GM19193 (cell line): ENCODE measurements around the gene CYP46A1.

ENCODE experiments used
- POLR2A ChIP-seq: IDR thresholded peaks from 4 replicates; pipeline ENCODE4 v1.6.1; 2011; ENCODE audit not compliant: insufficient read depth, insufficient read length; ENCODE audit errors: extremely low read depth

CYP46A1 gene

GRCh38 chr14:99654235-99654985, 29.7 kb upstream of the CYP46A1 start:
- no peak for TF ChIP-seq POLR2A

- no peak for TF ChIP-seq POLR2A
Observed at GRCh38 chr14:99655521-99655920, 28.6 kb upstream of the CYP46A1 start.

DNA sequence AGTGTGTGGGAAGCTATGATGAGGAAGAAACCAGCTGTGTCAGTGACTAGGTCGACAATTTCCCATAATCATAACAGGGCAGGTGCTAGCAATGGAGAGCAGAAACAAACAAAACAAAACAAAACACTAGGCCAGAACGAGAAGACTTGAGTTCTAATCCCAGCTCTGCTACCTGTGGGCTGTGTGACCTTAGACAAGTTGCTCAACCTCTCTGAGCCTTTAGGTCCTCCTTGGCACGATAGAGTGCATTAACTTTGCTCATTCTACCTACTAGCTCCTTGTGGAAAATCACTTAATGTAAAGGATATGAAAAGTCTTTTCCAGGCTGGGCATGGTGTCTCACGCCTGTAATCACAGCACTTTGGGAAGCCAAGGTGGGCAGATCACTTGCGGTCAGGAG, 27.9 kb upstream of the CYP46A1 start:
- no peak for TF ChIP-seq POLR2A

DNA sequence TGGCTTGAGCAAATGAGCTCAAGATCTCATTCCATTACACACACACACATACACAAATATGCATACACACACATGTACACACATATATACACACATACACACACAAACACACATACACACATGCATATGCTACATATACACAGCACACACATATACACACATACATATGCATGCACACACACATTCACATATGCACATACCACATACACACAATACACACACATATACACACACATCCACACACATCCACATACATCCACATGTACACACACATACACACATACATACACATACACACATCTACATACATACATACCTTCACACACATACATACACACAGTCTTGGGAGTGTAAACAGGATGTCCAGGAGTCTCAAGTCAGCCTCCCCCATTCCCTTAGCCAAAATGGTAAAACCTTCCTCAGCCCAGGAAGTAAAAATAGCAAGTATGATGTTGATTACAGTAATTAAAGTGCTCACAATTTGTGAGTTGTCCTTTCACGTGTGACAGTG, 26.4 kb upstream of the CYP46A1 start:
- no peak for TF ChIP-seq POLR2A

DNA sequence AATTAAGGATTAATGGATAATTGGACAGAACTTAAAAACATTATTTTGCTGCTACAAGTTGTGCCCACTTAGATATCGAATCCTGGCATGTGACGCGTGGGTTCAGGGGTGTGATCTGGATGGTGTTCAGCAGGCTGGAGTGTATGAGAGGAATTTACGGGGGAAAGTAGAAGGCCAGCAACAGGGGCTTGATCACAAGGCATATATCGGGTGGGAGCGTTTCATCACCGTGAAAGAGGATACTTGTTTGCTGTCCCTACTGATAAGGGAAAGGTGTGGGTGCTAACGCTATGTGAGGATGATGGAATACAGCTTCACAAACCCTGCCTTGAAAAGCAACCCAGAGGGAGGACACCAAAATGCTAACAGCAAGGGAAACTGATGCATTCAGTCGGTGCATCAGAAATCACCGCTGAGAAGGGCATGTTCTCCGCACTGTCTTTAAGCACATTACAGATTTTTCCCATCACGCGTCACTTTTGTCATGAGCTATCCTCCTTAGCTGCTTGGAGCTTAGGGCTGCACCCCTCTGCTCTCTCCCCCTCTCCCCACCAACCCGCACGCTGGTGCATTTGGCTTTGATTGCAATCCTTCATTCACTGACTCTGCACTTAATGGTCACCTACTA, 25.8 kb upstream of the CYP46A1 start:
- no peak for TF ChIP-seq POLR2A

DNA sequence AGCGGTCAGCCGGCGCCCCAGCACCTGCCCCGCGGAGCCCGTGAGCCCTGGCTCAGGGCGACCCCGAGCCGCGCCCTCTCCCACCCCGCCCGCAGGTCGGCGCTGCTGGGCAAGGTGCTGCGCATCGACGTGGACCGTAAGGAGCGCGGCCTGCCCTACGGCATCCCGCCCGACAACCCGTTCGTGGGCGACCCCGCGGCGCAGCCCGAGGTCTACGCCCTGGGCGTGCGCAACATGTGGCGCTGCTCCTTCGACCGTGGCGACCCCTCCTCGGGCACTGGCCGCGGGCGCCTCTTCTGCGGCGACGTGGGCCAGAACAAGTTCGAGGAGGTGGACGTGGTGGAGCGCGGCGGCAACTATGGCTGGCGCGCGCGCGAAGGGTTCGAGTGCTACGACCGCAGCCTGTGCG, 24.8 kb upstream of the CYP46A1 start:
- TF ChIP-seq POLR2A = no peak

GRCh38 chr14:99660006-99660566, 24.0 kb upstream of the CYP46A1 start:
- TF ChIP-seq POLR2A = no peak

GRCh38 chr14:99660794-99661193, 23.3 kb upstream of the CYP46A1 start:
- TF ChIP-seq POLR2A = no peak

GRCh38 chr14:99662846-99663245, 21.3 kb upstream of the CYP46A1 start:
- TF ChIP-seq POLR2A = no peak

DNA sequence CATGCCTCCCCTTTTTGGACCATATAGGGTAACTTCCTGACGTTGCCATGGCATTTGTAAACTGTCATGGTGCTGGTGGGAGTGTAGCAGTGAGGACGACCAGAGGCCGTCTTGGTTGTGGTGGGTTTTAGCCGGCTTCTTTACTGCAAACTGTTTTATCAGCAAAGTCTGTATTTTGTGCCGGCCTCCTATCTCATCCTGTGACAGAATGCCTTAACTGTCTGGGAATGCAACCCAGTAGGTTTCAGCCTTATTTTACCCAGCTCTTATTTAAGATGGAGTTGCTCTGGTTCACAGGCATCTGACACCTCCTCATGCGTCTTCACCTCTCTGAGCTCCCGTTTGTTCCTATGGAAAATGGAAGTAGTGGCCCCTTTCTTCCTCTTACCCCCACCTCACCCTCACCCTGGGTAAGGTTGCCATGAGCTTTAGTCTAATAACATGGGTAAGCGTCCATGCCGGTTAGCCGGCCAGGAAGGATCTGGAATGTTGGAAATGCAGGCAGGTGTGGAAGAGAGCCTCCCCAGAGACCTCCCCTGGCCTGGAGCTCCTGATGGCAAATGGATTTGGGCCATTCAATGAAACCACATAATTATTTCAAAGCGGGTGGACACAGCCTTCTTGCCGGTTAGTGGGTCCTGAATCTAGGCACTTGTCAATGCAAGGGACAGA, 20.6 kb upstream of the CYP46A1 start:
- TF ChIP-seq POLR2A = no peak

DNA sequence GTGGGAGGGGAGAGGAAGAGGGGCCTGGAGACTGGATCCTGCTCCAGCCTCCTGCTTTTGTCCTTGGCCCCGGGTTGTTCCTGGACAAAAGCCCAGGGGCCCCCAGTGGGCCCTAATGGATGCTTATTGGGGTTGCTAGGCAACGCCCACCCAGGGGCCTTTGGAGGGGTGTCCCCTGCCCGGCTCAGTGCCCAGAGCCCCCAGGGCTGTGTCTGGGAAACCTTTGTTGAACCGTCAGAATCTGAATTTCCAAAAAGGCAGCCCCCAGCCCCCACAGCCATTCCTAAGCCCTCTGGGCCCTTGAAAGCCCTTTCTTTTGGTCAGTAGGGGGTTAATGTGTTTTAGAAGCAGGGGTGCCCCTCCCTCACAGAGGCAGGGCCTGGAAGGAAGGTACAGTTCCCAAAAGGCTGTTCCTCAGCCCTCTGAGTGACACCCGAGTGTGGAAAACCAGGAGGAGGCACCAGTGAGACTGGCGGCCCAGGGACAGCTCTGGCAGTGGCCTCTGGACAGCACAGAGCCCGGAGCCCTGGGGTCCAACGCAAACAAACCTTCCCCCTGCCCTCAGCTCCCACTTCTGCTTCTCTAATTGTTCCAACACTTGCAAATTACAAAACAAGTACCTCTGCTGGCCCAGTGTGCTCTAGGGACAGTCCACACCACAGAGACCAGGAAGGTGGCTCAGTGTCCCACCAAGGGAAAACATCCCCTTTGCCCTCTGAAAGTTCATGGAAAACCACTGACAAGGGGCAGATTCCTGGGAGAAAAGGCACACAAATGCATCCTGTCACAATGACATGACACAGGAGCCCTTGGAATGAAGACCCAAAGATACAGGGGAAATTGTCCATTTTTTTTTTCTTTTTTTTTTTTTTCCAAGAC, 19.8 kb upstream of the CYP46A1 start:
- TF ChIP-seq POLR2A = no peak

DNA sequence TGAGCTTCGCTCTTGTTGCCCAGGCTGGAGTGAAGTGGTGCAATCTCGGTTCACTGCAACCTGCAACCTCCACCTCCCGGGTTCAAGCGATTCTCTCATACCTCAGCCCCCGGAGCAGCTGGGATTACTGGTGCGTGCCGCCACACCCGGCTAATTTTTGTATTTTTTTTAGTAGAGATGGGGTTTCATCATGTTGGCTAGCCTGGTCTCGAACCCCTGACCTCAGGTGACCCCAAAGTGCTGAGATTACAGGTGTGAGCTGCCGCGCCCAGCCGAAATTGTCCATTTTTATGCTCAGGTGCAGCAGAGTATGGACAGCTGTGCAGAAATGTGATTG, 19.2 kb upstream of the CYP46A1 start:
- no peak for TF ChIP-seq POLR2A

DNA sequence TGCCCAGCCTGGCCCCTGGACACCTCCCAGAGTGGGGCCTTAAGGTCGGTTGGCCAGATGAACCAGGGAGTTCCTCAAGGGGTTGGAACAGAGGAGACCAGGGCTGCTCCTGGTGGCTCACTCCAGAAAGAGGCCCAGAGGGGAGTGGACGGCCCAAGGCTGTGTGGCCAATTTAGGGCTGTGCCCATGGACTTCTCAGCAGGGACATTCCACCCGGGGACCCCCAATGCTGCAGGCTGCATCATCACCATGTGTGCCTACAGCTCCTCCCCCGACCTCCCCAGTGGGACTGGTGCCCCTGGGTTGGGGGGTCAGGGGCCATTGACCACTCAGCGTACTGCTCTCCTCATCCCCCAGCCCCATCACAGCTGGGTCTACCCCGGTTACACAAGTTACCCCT, 17.6 kb upstream of the CYP46A1 start:
- no peak for TF ChIP-seq POLR2A

DNA sequence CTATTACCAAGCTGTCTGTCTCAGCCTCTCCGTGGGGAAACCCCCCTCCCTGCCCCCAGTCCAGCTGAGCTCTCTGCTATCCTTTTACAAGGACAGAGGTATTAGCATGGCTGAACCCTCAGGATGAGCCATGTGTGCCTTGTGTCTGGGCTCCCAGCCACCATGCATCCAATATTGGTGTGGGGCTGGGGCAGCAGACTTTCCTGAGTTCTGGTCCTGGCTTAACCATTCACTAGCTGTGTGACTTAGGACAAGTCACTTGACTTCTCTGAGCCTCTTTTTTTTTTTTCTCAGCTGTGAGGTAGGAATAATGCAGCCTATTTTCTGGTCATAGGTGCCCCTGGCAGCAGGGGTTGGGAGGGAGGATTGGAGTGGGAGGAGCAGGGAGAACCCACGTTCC, 17.1 kb upstream of the CYP46A1 start:
- no peak for TF ChIP-seq POLR2A

- TF ChIP-seq POLR2A = no peak
Observed at GRCh38 chr14:99667821-99668220, 16.3 kb upstream of the CYP46A1 start.
